H1 (cell line): Measurements from ENCODE around the gene KRT32. TPM values are rescaled to one million over a fixed set of nuclear protein-coding genes. Genes with fewer than 3 reads are reported as not detected.

Experiments used
- CTCF ChIA-PET: fragments of 300-600 bp; sonication (Branson Sonifier 250); formaldehyde crosslinking; loops from one replicate; lab custom pipeline; 2021; ENCODE audit not compliant: partially characterized antibody; lab: Charles Lee
- POLR2A ChIA-PET: fragments of 300-600 bp; sonication (Branson Sonifier 250); formaldehyde crosslinking; loops from one replicate; lab custom pipeline; 2021; ENCODE audit warnings: inconsistent platforms; ENCODE audit not compliant: partially characterized antibody; lab: Charles Lee
- DNase-seq, 2 experiments: peaks; one replicate each; pipeline versions ENCODE4 v3.0.0 to v3.0.0-alpha.2; 2010 to 2022; ENCODE audit warnings: low spot score in 2 of 2, low read depth in 1 of 2, mixed read lengths in 1 of 2
- FAIRE-seq: peaks from 2 replicates; lab custom pipeline; 2011; peaks lifted over from hg19 to GRCh38; lab: Jason Lieb, UNC
- H2AFZ ChIP-seq: 2 replicates; pipeline ENCODE4 v1.8.1; 2012; ENCODE audit warnings: low read length, inconsistent platforms
- H2AK5ac ChIP-seq: 2 replicates; pipeline ENCODE4 v1.6.1; 2013; ENCODE audit warnings: low read depth, low read length
- H2BK120ac ChIP-seq: replicated peaks from 2 replicates; pipeline ENCODE3; 2013; ENCODE audit warnings: low read depth, low read length, inconsistent platforms
- H2BK12ac ChIP-seq: 2 replicates; pipeline ENCODE4 v1.6.1; 2013; ENCODE audit warnings: low read depth, low read length
- H2BK15ac ChIP-seq: 2 replicates; pipeline ENCODE4 v1.6.1; 2013; ENCODE audit warnings: low read length
- H2BK20ac ChIP-seq: 2 replicates; pipeline ENCODE4 v1.6.1; 2013; ENCODE audit warnings: low read length
- H2BK5ac ChIP-seq: 2 replicates; pipeline ENCODE4 v1.6.1; 2013; ENCODE audit warnings: low read depth, low read length
- H3K14ac ChIP-seq: 2 replicates; pipeline ENCODE4 v1.6.1; 2013; ENCODE audit warnings: inconsistent platforms; ENCODE audit not compliant: insufficient read length
- H3K18ac ChIP-seq: 2 replicates; pipeline ENCODE4 v1.6.1; 2013; ENCODE audit warnings: low read length; ENCODE audit errors: extremely low read depth
- H3K23ac ChIP-seq: 2 replicates; pipeline ENCODE4 v1.6.1; 2013; ENCODE audit warnings: inconsistent platforms; ENCODE audit not compliant: insufficient read length
- H3K23me2 ChIP-seq: 2 replicates; pipeline ENCODE4 v1.6.1; 2013; ENCODE audit warnings: low read depth, low read length
- H3K27ac ChIP-seq: 2 replicates; pipeline ENCODE4 v1.6.1; 2011; ENCODE audit warnings: low read depth, low read length, inconsistent platforms
- H3K27me3 ChIP-seq, 4 experiments: replicated peaks in 1 of 4; 1 replicate in 1 of 4; 2 replicates in 3 of 4; pipeline versions ENCODE4 v1.6.1 to v1.8.1; 2011 to 2013; ENCODE audit warnings: low read length in 3 of 4, mild to moderate bottlenecking in 3 of 4, inconsistent platforms in 2 of 4, mixed read lengths in 2 of 4, moderate library complexity in 1 of 4; ENCODE audit not compliant: control insufficient read depth in 3 of 4, insufficient read depth in 3 of 4; ENCODE audit errors: extremely low read depth in 1 of 4
- H3K36me3 ChIP-seq, 4 experiments: 2 replicates each; pipeline versions ENCODE4 v1.6.1 to v1.8.1; 2011 to 2013; ENCODE audit warnings: mild to moderate bottlenecking in 4 of 4, low read length in 3 of 4, moderate library complexity in 2 of 4, control low read depth in 1 of 4, inconsistent platforms in 1 of 4; ENCODE audit not compliant: insufficient read depth in 4 of 4, control insufficient read depth in 2 of 4
- H3K4ac ChIP-seq: replicated peaks from 2 replicates; pipeline ENCODE3; 2013; ENCODE audit warnings: low read length, low read depth, mixed read lengths, inconsistent platforms; ENCODE audit not compliant: insufficient read length
- H3K4me1 ChIP-seq, 4 experiments: replicated peaks in 1 of 4; 1 replicate in 1 of 4; 2 replicates in 3 of 4; pipeline versions ENCODE4 v1.6.1 to v1.8.1; 2011 to 2013; ENCODE audit warnings: low read length in 3 of 4, inconsistent platforms in 2 of 4, mixed read lengths in 1 of 4; ENCODE audit not compliant: insufficient read depth in 4 of 4, control insufficient read depth in 3 of 4
- H3K4me2 ChIP-seq, 2 experiments: 2 replicates each; pipeline versions ENCODE4 v1.6.1 to v1.8.1; 2011 to 2013; ENCODE audit warnings: low read depth in 2 of 2, low read length in 2 of 2, control low read depth in 1 of 2, inconsistent platforms in 1 of 2, mild to moderate bottlenecking in 1 of 2; ENCODE audit not compliant: insufficient read depth in 1 of 2
- H3K4me3 ChIP-seq, 4 experiments: fragments of 200-600, 300-600 bp in 1 of 4; sonication (generic), shearing (Covaris generic), sonication (Bioruptor Twin) in 1 of 4; 2 replicates each; pipeline versions ENCODE4 v1.5.1 to v1.8.1; 2011 to 2016; ENCODE audit warnings: low read length in 4 of 4, low read depth in 3 of 4, control low read depth in 2 of 4, inconsistent platforms in 2 of 4, mild to moderate bottlenecking in 2 of 4, mixed read lengths in 1 of 4, moderate library complexity in 1 of 4; ENCODE audit not compliant: insufficient read depth in 2 of 4; ENCODE audit errors: extremely low read depth in 1 of 4
- H3K56ac ChIP-seq: replicated peaks from 2 replicates; pipeline ENCODE3; 2013; ENCODE audit warnings: low read depth, mild to moderate bottlenecking, mixed read lengths, low read length, inconsistent platforms; ENCODE audit not compliant: insufficient read length
- H3K79me1 ChIP-seq: 2 replicates; pipeline ENCODE4 v1.6.1; 2013; ENCODE audit warnings: low read depth, low read length, control low read depth
- H3K79me2 ChIP-seq, 2 experiments: 2 replicates each; pipeline versions ENCODE4 v1.6.1 to v1.8.1; 2012 to 2013; ENCODE audit warnings: low read length in 2 of 2, mild to moderate bottlenecking in 2 of 2, inconsistent platforms in 1 of 2; ENCODE audit not compliant: insufficient read depth in 2 of 2, control insufficient read depth in 1 of 2
- H3K9ac ChIP-seq, 4 experiments: replicated peaks in 1 of 4; 1 replicate in 1 of 4; 2 replicates in 3 of 4; pipeline versions ENCODE4 v1.6.1 to v1.8.1; 2011 to 2013; ENCODE audit warnings: low read depth in 3 of 4, low read length in 3 of 4, control low read depth in 2 of 4, mild to moderate bottlenecking in 2 of 4, moderate library complexity in 2 of 4, inconsistent platforms in 1 of 4; ENCODE audit errors: extremely low read depth in 1 of 4
- H3K9me3 ChIP-seq, 2 experiments: 2 replicates each; pipeline versions ENCODE4 v1.6.1 to v1.8.1; 2012 to 2013; ENCODE audit warnings: mild to moderate bottlenecking in 2 of 2, moderate library complexity in 2 of 2, control low read depth in 1 of 2, inconsistent platforms in 1 of 2, low read depth in 1 of 2, low read length in 1 of 2, mixed read lengths in 1 of 2; ENCODE audit not compliant: insufficient read depth in 2 of 2
- H4K20me1 ChIP-seq, 2 experiments: replicated peaks in 1 of 2; 2 replicates each; pipeline versions ENCODE3 to v1.8.1; 2011 to 2013; ENCODE audit warnings: inconsistent platforms in 2 of 2, low read length in 2 of 2, mild to moderate bottlenecking in 1 of 2; ENCODE audit not compliant: insufficient read depth in 2 of 2, control insufficient read depth in 1 of 2
- H4K5ac ChIP-seq: 2 replicates; pipeline ENCODE4 v1.6.1; 2013; ENCODE audit warnings: low read length, low read depth, mixed read lengths, inconsistent platforms; ENCODE audit not compliant: insufficient read length
- H4K8ac ChIP-seq: 2 replicates; pipeline ENCODE4 v1.8.0; 2013; ENCODE audit warnings: mild to moderate bottlenecking, moderate library complexity, low read length, inconsistent platforms; ENCODE audit not compliant: insufficient read depth; ENCODE audit errors: extremely low read depth
- H4K91ac ChIP-seq: replicated peaks from 2 replicates; pipeline ENCODE3; 2013; ENCODE audit warnings: low read length, mixed read lengths, inconsistent platforms; ENCODE audit not compliant: insufficient read length
- BCL11A ChIP-seq, 2 experiments: IDR thresholded peaks; one replicate each; pipeline ENCODE4 v1.6.1; 2011; ENCODE audit warnings: low read depth in 2 of 2, low read length in 2 of 2, mild to moderate bottlenecking in 2 of 2
- CTCF ChIP-seq, 3 experiments: IDR thresholded peaks; 1 replicate in 2 of 3; 2 replicates in 1 of 3; pipeline versions ENCODE4 v1.5.1 to v1.6.1; 2011; ENCODE audit warnings: low read length in 3 of 3, mild to moderate bottlenecking in 3 of 3, inconsistent platforms in 2 of 3, low read depth in 1 of 3, moderate library complexity in 1 of 3; ENCODE audit not compliant: insufficient read depth in 1 of 3; ENCODE audit errors: control extremely low read depth in 1 of 3
- POLR2A ChIP-seq, 2 experiments: IDR thresholded peaks; 1 replicate in 1 of 2; 2 replicates in 1 of 2; pipeline ENCODE4 v1.6.1; 2011; ENCODE audit warnings: low read depth in 2 of 2, low read length in 2 of 2, mild to moderate bottlenecking in 2 of 2; ENCODE audit errors: control extremely low read depth in 1 of 2
- TAF7 ChIP-seq: optimal IDR thresholded peaks from 2 replicates; pipeline ENCODE3; 2011; ENCODE audit warnings: low read depth, mild to moderate bottlenecking, inconsistent platforms, low read length, moderate library complexity, borderline replicate concordance
- WGBS, 2 experiments: shearing (Covaris generic) in 1 of 2; methylation state at CpG; one replicate each; pipeline versions ENCODE4 v1.1.6 to v1.1.7; 2013 to 2015; ENCODE audit warnings: low lambda C conversion rate in 2 of 2, mixed read lengths in 2 of 2, inconsistent platforms in 1 of 2, low coverage in 1 of 2, missing lambda C conversion rate in 1 of 2; ENCODE audit not compliant: insufficient replicate concordance in 2 of 2, insufficient coverage in 1 of 2, insufficient read length in 1 of 2; ENCODE audit errors: extremely low coverage in 1 of 2, missing lambda C conversion rate in 1 of 2; 5-methylcytosine and 5-hydroxymethylcytosine counted together
- polyA plus RNA-seq, 7 experiments: library from polyadenylated mRNA; depleted of rRNA in 3 of 7; stranded (reverse) in 5 of 7; unstranded in 2 of 7; fragments of >200 nt in 5 of 7; fragments of 200-250 nt in 2 of 7; gene quantifications; 1 replicate in 5 of 7; 2 replicates in 1 of 7; 4 replicates in 1 of 7; pipeline versions ENCODE4 v1.2.1 to v1.2.3, GENCODE V29; 2011 to 2013; ENCODE audit warnings: missing spikeins in 2 of 7, mixed read lengths in 2 of 7
- total RNA-seq: library from RNA; stranded (reverse); fragmentation: NEBNext Ultra II Directional; extraction: Animal tissue kit (Norgen Biotek cat#: 25700); gene quantifications from 2 replicates; pipeline ENCODE4 v1.2.1, GENCODE V29; 2021

KRT32 gene
- total and polyA plus RNA-seq, 2 of the 8 experiments (the other 6 are each of a cell fraction or from before 2014, with no cell fraction given): not detected

GRCh38 chr17:41437769-41438168, 29.4 kb downstream of the KRT32 start:
- CTCF ChIA-PET: interaction anchor here (1.2 kb wide), 1 partner anchor 20 kb away, joined by 3 read pairs; no protein-coding TSS in a partner anchor
- Histone ChIP-seq H3K4me1 (no peaks in the 10 kb centered on the region), H3K9me3 (no peaks in the 10 kb centered on the region; a peak in 1 of 4 replicates), H3K4me2 (no peak overlapping the region), H3K56ac (no peak overlapping the region), H2AK5ac (no peak overlapping the region), H3K4ac (no peak overlapping the region), H4K20me1 (no peaks in the 10 kb centered on the region), H3K14ac (no peak overlapping the region), H3K23ac (no peak overlapping the region), H3K18ac (no peak overlapping the region), H3K36me3 (no peaks in the 10 kb centered on the region), H2BK120ac (no peak overlapping the region), H2BK20ac (no peak overlapping the region), H4K91ac (no peak overlapping the region), H4K8ac (no peak overlapping the region), H3K79me2 (no peaks in the 10 kb centered on the region), H3K4me3 (no peak overlapping the region), H3K27ac (no peak overlapping the region), H3K9ac (no peak overlapping the region), H3K23me2 (no peaks in the 10 kb centered on the region), H4K5ac (no peak overlapping the region), H2AFZ (no peak overlapping the region), H2BK15ac (no peak overlapping the region), H3K27me3 (no peaks in the 10 kb centered on the region), H2BK12ac (no peak overlapping the region), H2BK5ac (no peak overlapping the region), H3K79me1 (no peaks in the 10 kb centered on the region)
- POLR2A ChIA-PET: no interaction called here
- 91% methylated on average over 9 of the region's 9 CpGs; no CpG with 5 or more reads in 1 of the 2 experiments for WGBS, 2 experiments
- TF ChIP-seq CTCF (IDR thresholded peaks at IDR 0.05; ENCODE audit: control extremely low read depth in 1 of 3, insufficient read depth in 1 of 3, low read depth in 1 of 3, low read length in 3 of 3) (no peak), POLR2A (IDR thresholded peaks at IDR 0.05; ENCODE audit: control extremely low read depth in 1 of 2, low read depth in 2 of 2, low read length in 2 of 2) (no peak), TAF7 (no peak), BCL11A (IDR thresholded peaks at IDR 0.05; ENCODE audit: low read depth in 2 of 2, low read length in 2 of 2) (no peak)
- FAIRE-seq: no peak
- DNase-seq: no peak
